Caco-2 (cell line): Measurements from ENCODE around the gene SPINK4. TPM values are rescaled to one million over a fixed set of nuclear protein-coding genes. Genes with fewer than 3 reads are reported as not detected.

ENCODE experiments used
- BruUV-seq: library from RNA; stranded (reverse); fragments of 400-500 nt; replicated peaks from 2 replicates; lab custom pipeline; 2021; lab: Mats Ljungman, UMichigan
- CTCF ChIA-PET: fragments of 300-600 bp; sonication (Branson Sonifier 250); formaldehyde crosslinking; loops from one replicate; lab custom pipeline; 2022; ENCODE audit warnings: antibody characterized with exemption; lab: Charles Lee
- POLR2A ChIA-PET: fragments of 300-600 bp; sonication (Branson Sonifier 250); formaldehyde crosslinking; loops from one replicate; lab custom pipeline; 2022; ENCODE audit warnings: antibody characterized with exemption; lab: Charles Lee
- DNase-seq, 2 experiments: peaks; one replicate each; pipeline versions ENCODE4 v3.0.0 to v3.0.0-alpha.2; 2020 to 2022
- H3K27me3 ChIP-seq: replicated peaks from 2 replicates; pipeline ENCODE4 v1.6.0; 2011; ENCODE audit warnings: low read length; ENCODE audit not compliant: control insufficient read depth, insufficient read depth
- H3K36me3 ChIP-seq: 2 replicates; pipeline ENCODE4 v1.5.1; 2011; ENCODE audit warnings: low read length; ENCODE audit not compliant: control insufficient read depth, insufficient read depth
- H3K4me1 ChIP-seq: fragments of 250-450 bp; sonication (Bioruptor Pico); 2 replicates; pipeline ENCODE4 v1.5.1; 2020; ENCODE audit warnings: mild to moderate bottlenecking
- H3K4me3 ChIP-seq: 2 replicates; pipeline ENCODE4 v1.5.1; 2011; ENCODE audit warnings: low read depth, mild to moderate bottlenecking, control low read depth, low read length
- H3K9me3 ChIP-seq: fragments of 250-450 bp; sonication (Bioruptor Pico); 2 replicates; pipeline ENCODE4 v1.5.1; 2020; ENCODE audit warnings: mild to moderate bottlenecking, moderate library complexity
- H3K27ac Mint-ChIP-seq: one replicate; pipeline ENCODE4 v1.8.0; 2022; ENCODE audit warnings: mixed read lengths; ENCODE audit not compliant: unreplicated experiment
- H3K27me3 Mint-ChIP-seq: one replicate; pipeline ENCODE4 v1.8.0; 2022; ENCODE audit warnings: mixed read lengths; ENCODE audit not compliant: insufficient read depth, unreplicated experiment
- H3K36me3 Mint-ChIP-seq: one replicate; pipeline ENCODE4 v1.8.0; 2022; ENCODE audit warnings: mild to moderate bottlenecking, mixed read lengths; ENCODE audit not compliant: insufficient read depth, unreplicated experiment
- H3K4me1 Mint-ChIP-seq: one replicate; pipeline ENCODE4 v1.8.0; 2022; ENCODE audit warnings: low read depth, mixed read lengths; ENCODE audit not compliant: unreplicated experiment
- H3K4me3 Mint-ChIP-seq: one replicate; pipeline ENCODE4 v1.8.0; 2022; ENCODE audit warnings: mild to moderate bottlenecking, moderate library complexity, mixed read lengths; ENCODE audit not compliant: unreplicated experiment
- H3K9me3 Mint-ChIP-seq: one replicate; pipeline ENCODE4 v1.8.0; 2022; ENCODE audit warnings: mixed read lengths; ENCODE audit not compliant: unreplicated experiment
- intact Hi-C: fragments of 100-400 bp; cut with micrococcal nuclease; formaldehyde crosslinking; loops from one replicate; pipeline ENCODE4 v1.10.0; 2022; ENCODE audit not compliant: unreplicated experiment
- total RNA-seq: library from RNA; stranded (reverse); gene quantifications from 2 replicates; pipeline ENCODE4 v1.2.3, GENCODE V29; 2022
- TF ChIP-seq, protein P1 (sequence below), 2 experiments: fragments of 200-600 bp in 1 of 2; IDR thresholded peaks; 1 replicate in 1 of 2; 2 replicates in 1 of 2; pipeline versions ENCODE4 v1.5.1 to v1.8.0; 2011 to 2022; ENCODE audit warnings: antibody characterized with exemption in 1 of 2, control low read depth in 1 of 2, inconsistent platforms in 1 of 2, low read depth in 1 of 2, low read length in 1 of 2, mild to moderate bottlenecking in 1 of 2, moderate library complexity in 1 of 2; ENCODE audit not compliant: insufficient read depth in 1 of 2, severe bottlenecking in 1 of 2, unreplicated experiment in 1 of 2

SPINK4 gene
- total RNA-seq, 1 experiment from 2014 or later = 2.1 TPM

DNA sequence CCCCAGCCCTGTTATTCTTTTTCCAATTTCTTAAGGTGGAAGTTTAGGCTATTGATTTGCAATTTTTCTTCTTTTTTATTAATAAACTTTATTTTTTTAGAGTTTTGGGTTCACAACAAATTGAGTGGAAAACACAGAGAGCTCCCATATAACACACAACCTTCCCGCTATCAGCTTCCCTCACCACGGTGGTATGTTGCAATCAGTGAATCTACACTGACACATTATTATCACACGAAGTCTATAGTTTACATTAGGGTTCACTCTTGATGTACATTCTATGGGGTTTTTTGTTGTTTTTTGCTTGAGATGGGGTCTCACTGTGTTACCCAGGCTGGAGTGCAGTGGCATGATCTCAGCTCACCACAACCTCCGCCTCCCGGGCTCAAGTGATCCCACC is 45.5 kb downstream of the SPINK4 start:
- Mint-ChIP-seq H3K27me3 (no peaks in the 10 kb centered on the region), H3K27ac (no peak overlapping the region), H3K4me1 (no peaks in the 10 kb centered on the region), H3K9me3 (no peaks in the 10 kb centered on the region), H3K4me3 (no peak overlapping the region), H3K36me3 (peaks cover 16% of the 10 kb centered on the region)
- no peaks in the 10 kb centered on the region for H3K9me3 ChIP-seq
- CTCF ChIA-PET = no interaction called here
- H3K4me3 ChIP-seq = no peak overlapping the region
- H3K4me1 ChIP-seq = no peaks in the 10 kb centered on the region
- BruUV-seq = no TSS peak
- intact Hi-C loops = no loop called here
- DNase-seq = no peak
- H3K27me3 ChIP-seq = no peaks in the 10 kb centered on the region
- TF ChIP-seq, protein P1, sequence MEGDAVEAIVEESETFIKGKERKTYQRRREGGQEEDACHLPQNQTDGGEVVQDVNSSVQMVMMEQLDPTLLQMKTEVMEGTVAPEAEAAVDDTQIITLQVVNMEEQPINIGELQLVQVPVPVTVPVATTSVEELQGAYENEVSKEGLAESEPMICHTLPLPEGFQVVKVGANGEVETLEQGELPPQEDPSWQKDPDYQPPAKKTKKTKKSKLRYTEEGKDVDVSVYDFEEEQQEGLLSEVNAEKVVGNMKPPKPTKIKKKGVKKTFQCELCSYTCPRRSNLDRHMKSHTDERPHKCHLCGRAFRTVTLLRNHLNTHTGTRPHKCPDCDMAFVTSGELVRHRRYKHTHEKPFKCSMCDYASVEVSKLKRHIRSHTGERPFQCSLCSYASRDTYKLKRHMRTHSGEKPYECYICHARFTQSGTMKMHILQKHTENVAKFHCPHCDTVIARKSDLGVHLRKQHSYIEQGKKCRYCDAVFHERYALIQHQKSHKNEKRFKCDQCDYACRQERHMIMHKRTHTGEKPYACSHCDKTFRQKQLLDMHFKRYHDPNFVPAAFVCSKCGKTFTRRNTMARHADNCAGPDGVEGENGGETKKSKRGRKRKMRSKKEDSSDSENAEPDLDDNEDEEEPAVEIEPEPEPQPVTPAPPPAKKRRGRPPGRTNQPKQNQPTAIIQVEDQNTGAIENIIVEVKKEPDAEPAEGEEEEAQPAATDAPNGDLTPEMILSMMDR (IDR thresholded peaks at IDR 0.05; ENCODE audit: insufficient read depth in 1 of 2, low read depth in 1 of 2, low read length in 1 of 2, severe bottlenecking in 1 of 2, unreplicated experiment in 1 of 2) = no peak
- H3K36me3 ChIP-seq = 0 out of 2 replicates have a peak, but pooled peaks cover 2% of the 10 kb centered on the region
- POLR2A ChIA-PET = interaction anchor here (0.6 kb wide), 1 partner anchor 21 kb away, joined by 9 read pairs; the partner anchor contains the start of genes BAG1 and CHMP5

DNA sequence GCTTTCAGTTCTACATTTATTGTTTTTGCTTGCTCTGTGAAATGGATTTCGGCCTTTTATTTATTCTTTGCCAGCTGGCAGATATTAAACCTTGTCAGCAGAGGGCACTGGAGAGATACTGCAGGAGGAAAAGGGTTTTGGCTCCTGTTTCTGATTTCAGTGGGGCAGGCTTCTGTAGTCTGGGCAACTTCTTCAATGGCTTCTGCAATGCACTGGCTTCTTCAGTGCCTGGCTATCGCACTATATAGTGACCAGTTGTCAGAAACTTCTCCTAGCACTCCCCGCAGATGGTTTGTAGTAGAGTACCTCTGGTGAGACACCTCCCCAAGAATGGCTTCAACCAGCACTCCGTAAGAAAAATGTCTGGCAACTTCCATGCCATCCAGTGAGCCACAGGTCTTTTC is 47.1 kb downstream of the SPINK4 start:
- no peaks in the 10 kb centered on the region for H3K9me3 Mint-ChIP-seq
- CTCF ChIA-PET = interaction anchor here (0.8 to 1.0 kb wide), 2 partner anchors 8 to 47 kb away, joined by 3 read pairs; partner anchors contain the start of gene SPINK4
- peaks cover 19% of the 10 kb centered on the region for H3K36me3 Mint-ChIP-seq

DNA sequence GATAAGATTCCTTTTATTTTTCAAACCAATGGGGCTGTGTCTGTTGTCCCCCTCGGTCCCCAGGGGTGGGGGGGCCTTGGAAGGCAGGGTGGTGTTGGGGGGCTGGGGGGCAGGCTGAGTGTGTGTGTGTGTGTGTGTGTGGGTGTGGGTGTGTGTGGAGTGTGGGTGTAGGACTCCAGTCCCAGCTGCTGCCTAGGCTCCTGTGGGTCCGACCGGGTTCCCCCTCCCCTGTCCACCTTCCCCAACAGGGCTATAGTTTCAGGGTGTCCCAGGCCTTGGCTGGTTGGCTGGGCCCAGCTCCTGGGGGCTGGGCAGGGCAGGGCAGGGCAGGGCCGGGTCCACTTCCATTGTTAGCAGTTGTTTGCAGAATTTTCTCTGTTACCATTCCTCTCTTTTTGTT is 48.3 kb downstream of the SPINK4 start:
- Histone ChIP-seq H3K4me1 (peaks cover 11% of the 10 kb centered on the region; the same call in 1 of the 2 replicates), H3K27me3 (no peaks in the 10 kb centered on the region), H3K4me3 (no peak overlapping the region), H3K9me3 (no peaks in the 10 kb centered on the region), H3K36me3 (no peaks in the 10 kb centered on the region)
- BruUV-seq = no TSS peak
- no peaks in the 10 kb centered on the region for H3K27me3 Mint-ChIP-seq
- no peak for DNase-seq
- no peak overlapping the region for H3K4me3 Mint-ChIP-seq
- no peak overlapping the region for H3K27ac Mint-ChIP-seq
- intact Hi-C loops = no loop called here
- H3K36me3 Mint-ChIP-seq = peaks cover 25% of the 10 kb centered on the region
- POLR2A ChIA-PET = no interaction called here
- CTCF ChIA-PET = no interaction called here
- TF ChIP-seq, protein P1 (IDR thresholded peaks at IDR 0.05; ENCODE audit: insufficient read depth in 1 of 2, low read depth in 1 of 2, low read length in 1 of 2, severe bottlenecking in 1 of 2, unreplicated experiment in 1 of 2) = no peak
- no peaks in the 10 kb centered on the region for H3K9me3 Mint-ChIP-seq
- H3K4me1 Mint-ChIP-seq = peaks cover 12% of the 10 kb centered on the region

More for the DNA sequence above, 47.1 kb downstream of the SPINK4 start:
- no peak overlapping the region for H3K4me3 ChIP-seq
- 0 out of 2 replicates have a peak, but pooled peaks cover 7% of the 10 kb centered on the region for H3K4me1 ChIP-seq
- peaks cover 2% of the 10 kb centered on the region for H3K4me1 Mint-ChIP-seq
- no peak overlapping the region for H3K4me3 Mint-ChIP-seq
- H3K27ac Mint-ChIP-seq = no peak overlapping the region
- H3K36me3 ChIP-seq = no peaks in the 10 kb centered on the region
- BruUV-seq = no TSS peak
- intact Hi-C loops = loop anchor here (1.0 kb wide), 1 partner anchor 58 kb away; no protein-coding TSS in a partner anchor
- no peaks in the 10 kb centered on the region for H3K27me3 ChIP-seq
- TF ChIP-seq, protein P1 (IDR thresholded peaks at IDR 0.05; ENCODE audit: insufficient read depth in 1 of 2, low read depth in 1 of 2, low read length in 1 of 2, severe bottlenecking in 1 of 2, unreplicated experiment in 1 of 2) = peak; percentile 49 to 56
- no peaks in the 10 kb centered on the region for H3K9me3 ChIP-seq
- peak; percentile 44 to 54 for DNase-seq
- POLR2A ChIA-PET = no interaction called here
- H3K27me3 Mint-ChIP-seq = no peaks in the 10 kb centered on the region
